ENCODE measurements around the gene KLHDC1.

Gene KLHDC1

DNA sequence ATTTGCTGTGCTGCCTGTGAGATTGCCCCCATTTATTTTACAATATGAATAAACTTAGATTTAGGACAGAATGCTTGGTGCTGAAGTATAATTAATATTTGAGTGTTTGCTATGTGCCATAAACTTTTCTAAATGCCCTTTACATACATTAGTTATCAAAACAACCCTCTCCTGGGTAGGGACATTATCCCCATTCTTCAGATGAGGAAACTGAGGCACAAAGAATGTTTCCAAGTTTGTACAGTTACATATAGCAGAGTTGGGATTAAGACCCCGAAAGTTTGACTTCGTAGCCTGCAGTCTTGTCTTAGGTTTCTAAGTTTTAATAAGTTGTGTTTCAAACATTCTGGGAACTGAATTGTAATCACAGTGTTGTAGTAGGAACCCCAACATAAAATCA is 93.4 kb downstream of the KLHDC1 start:
- DNase-seq: no peak
- ATAC-seq: no peak

DNA sequence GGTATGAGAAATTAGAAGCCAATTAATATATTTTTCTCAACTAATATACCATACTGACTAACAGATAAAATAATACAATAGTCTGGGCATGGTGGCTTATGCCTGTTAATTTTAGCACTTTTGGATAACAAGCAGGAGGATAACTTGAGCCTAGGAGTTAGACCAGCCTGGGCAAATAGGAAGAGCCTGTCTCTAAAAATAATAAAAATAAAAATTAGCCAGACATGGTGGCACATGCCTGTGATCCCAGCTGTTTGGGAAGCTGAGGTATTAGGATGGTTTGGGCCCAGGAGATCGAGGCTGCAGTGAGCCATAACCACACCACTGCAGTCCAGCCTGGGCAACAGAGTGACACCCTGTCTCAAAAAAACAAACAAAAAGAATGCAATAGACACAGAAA is 99.7 kb downstream of the KLHDC1 start:
- DNase-seq: no peak
- ATAC-seq: no peak

DNA sequence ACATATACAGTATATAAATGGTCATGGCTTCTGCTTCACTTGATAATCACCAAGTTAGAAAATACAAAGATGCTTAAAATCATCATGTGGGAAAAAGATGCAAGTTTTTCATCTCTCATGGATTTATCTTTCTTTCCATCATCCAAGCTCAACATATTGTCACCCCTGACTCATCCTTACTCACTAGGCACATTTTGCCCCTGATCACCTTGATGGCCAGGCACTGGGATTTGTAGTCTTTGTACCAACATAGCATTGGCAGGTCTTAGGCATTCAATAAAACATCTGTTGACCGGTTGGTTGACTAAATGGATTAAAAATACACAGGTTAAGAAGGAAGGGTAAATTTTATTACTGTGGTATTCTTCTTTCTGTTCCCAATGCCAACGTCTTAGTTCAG is 103.1 kb downstream of the KLHDC1 start:
- no peak for DNase-seq
- no peak for ATAC-seq

Measured in stimulated activated naive CD8-positive, alpha-beta T cell treated with anti-CD3 and anti-CD28 coated beads, Interleukin-15, Interleukin-2, amounts not matched to agents 100 U/mL and 50 U/mL, for 24 hours (primary cell).